MCF 10A (cell line): ENCODE data around the gene BMP2. TPM values are rescaled to one million over a fixed set of nuclear protein-coding genes. Genes with fewer than 3 reads are reported as not detected.

Experiments
- Bru-seq: library from RNA; stranded (reverse); fragments of 400-500 nt; gene quantifications from one replicate; lab custom pipeline; 2021; lab: Mats Ljungman, UMichigan
- BruChase-seq, 2 experiments: library from RNA; stranded (reverse); fragments of 400-500 nt; gene quantifications; one replicate each; lab custom pipeline; 2021; lab: Mats Ljungman, UMichigan
- BruUV-seq: library from RNA; stranded (reverse); fragments of 400-500 nt; replicated peaks from 2 replicates; lab custom pipeline; 2021; lab: Mats Ljungman, UMichigan
- CTCF ChIA-PET: fragments of 300-600 bp; sonication (Branson Sonifier 250); formaldehyde crosslinking; extraction: SDS; loops from one replicate; lab custom pipeline; 2021; ENCODE audit warnings: antibody characterized with exemption, inconsistent platforms; lab: Yijun Ruan, JAX
- POLR2A ChIA-PET: fragments of 300-600, 350-650 bp; sonication (Branson Sonifier 250); formaldehyde crosslinking; extraction: SDS; loops from one replicate; lab custom pipeline; 2020; ENCODE audit warnings: antibody characterized with exemption, inconsistent platforms; lab: Yijun Ruan, JAX
- DNase-seq: peaks from one replicate; pipeline ENCODE4 v3.0.0-alpha.2; 2018; ENCODE audit not compliant: unreplicated experiment
- H3K27ac Mint-ChIP-seq: one replicate; pipeline ENCODE4 v1.8.0; 2022; ENCODE audit warnings: mild to moderate bottlenecking, low read depth, mixed read lengths; ENCODE audit not compliant: unreplicated experiment
- H3K27me3 Mint-ChIP-seq: one replicate; pipeline ENCODE4 v1.8.0; 2022; ENCODE audit warnings: mixed read lengths; ENCODE audit not compliant: insufficient read depth, unreplicated experiment
- H3K36me3 Mint-ChIP-seq: one replicate; pipeline ENCODE4 v1.8.0; 2022; ENCODE audit warnings: mild to moderate bottlenecking, moderate library complexity, mixed read lengths; ENCODE audit not compliant: insufficient read depth, unreplicated experiment
- H3K4me1 Mint-ChIP-seq: one replicate; pipeline ENCODE4 v1.8.0; 2022; ENCODE audit warnings: mixed read lengths; ENCODE audit not compliant: insufficient read depth, unreplicated experiment
- H3K4me3 Mint-ChIP-seq: one replicate; pipeline ENCODE4 v1.8.0; 2022; ENCODE audit warnings: mild to moderate bottlenecking, moderate library complexity, mixed read lengths; ENCODE audit not compliant: unreplicated experiment
- H3K9me3 Mint-ChIP-seq: one replicate; pipeline ENCODE4 v1.8.0; 2022; ENCODE audit warnings: mixed read lengths; ENCODE audit not compliant: unreplicated experiment
- CTCF ChIP-seq: fragments of 200-600 bp; IDR thresholded peaks from one replicate; pipeline ENCODE4 v1.8.0; 2022; ENCODE audit warnings: antibody characterized with exemption, mild to moderate bottlenecking; ENCODE audit not compliant: unreplicated experiment
- intact Hi-C: fragments of 100-400 bp; cut with micrococcal nuclease; formaldehyde crosslinking; loops from 2 replicates; pipeline ENCODE4 v1.14.1; 2022
- long read RNA-seq: library from polyadenylated mRNA; stranded (forward); transcript quantifications from one replicate; pipeline ENCODE4 v2.0.0, GENCODE V29; 2022
- total RNA-seq: library from RNA; stranded (reverse); gene quantifications from 2 replicates; pipeline ENCODE4 v1.2.3, GENCODE V29; 2022

Gene BMP2
- total RNA-seq: 6.7 and 7.7 TPM in 2 replicates
- Bru-seq, nascent RNA: percentile 77 among the genes with signal in this experiment
- BruChase-seq, experiment 1, labeled RNA remaining after a 6-hour chase: percentile 57 among the genes with signal in this experiment
- BruChase-seq, experiment 2, labeled RNA remaining after a 2-hour chase: percentile 68 among the genes with signal in this experiment
- long read RNA-seq, transcript BMP2-201 (3 exons, 3,601 nt): major isoform, 19 of 20 reads
- long read RNA-seq, partial matches to known transcripts: 0 of 20 reads
- long read RNA-seq, other reads (novel, unspliced or antisense): 1 of 20 reads

- no peaks in the 10 kb centered on the region for H3K27me3 Mint-ChIP-seq
Measured at GRCh38 chr20:6767536-6768227, at the start of gene BMP2. BMP2 (plus strand) TSS chr20:6767686; CDS start chr20:6770127, 2,441 bp downstream.

GRCh38 chr20:6718662-6719368, 48.7 kb upstream of the BMP2 start:
- H3K27ac Mint-ChIP-seq: peak overlapping the region; percentile 74
- ChIA-PET CTCF (interaction anchor here (0.6 to 2.2 kb wide), 12 partner anchors 10 to 457 kb away, joined by 3 to 11 read pairs (median 3); no protein-coding TSS in a partner anchor), POLR2A (interaction anchor here (0.5 to 3.5 kb wide), 11 partner anchors 9 to 676 kb away, joined by 3 to 36 read pairs (median 3); no protein-coding TSS in a partner anchor)
- no peaks in the 10 kb centered on the region for H3K36me3 Mint-ChIP-seq
- H3K4me1 Mint-ChIP-seq: peaks cover 9% of the 10 kb centered on the region
- BruUV-seq: no TSS peak
- no peaks in the 10 kb centered on the region for H3K27me3 Mint-ChIP-seq
- no peak for TF ChIP-seq CTCF
- DNase-seq: peak; percentile 75
- H3K4me3 Mint-ChIP-seq: no peak overlapping the region
- H3K9me3 Mint-ChIP-seq: peaks cover 22% of the 10 kb centered on the region
- intact Hi-C loops: no loop called here

More at GRCh38 chr20:6767536-6768227, at the start of gene BMP2:
- intact Hi-C loops: loop anchor here (1.0 to 5.0 kb wide), 6 partner anchors 60 to 1092 kb away; no protein-coding TSS in a partner anchor
- peaks cover 20% of the 10 kb centered on the region for H3K4me1 Mint-ChIP-seq
- TF ChIP-seq CTCF: no peak
- no peaks in the 10 kb centered on the region for H3K9me3 Mint-ChIP-seq
- CTCF ChIA-PET: interaction anchor here (0.7 to 4.7 kb wide), 19 partner anchors 9 to 506 kb away, joined by 3 to 84 read pairs (median 8); no protein-coding TSS in a partner anchor
- POLR2A ChIA-PET: interaction anchor here (0.6 to 3.7 kb wide), 11 partner anchors 20 to 645 kb away, joined by 3 to 21 read pairs (median 3); partner anchors contain the start of gene FERMT1
- TSS peak; percentile 24 for BruUV-seq
- H3K27ac Mint-ChIP-seq: no peak within 1 kb of the TSS
- no peaks in the 10 kb centered on the region for H3K36me3 Mint-ChIP-seq
- peak within 1 kb of the TSS; percentile 86 for H3K4me3 Mint-ChIP-seq
- peak; percentile 41 for DNase-seq

GRCh38 chr20:6719369-6719721, 48.1 kb upstream of the BMP2 start:
- Mint-ChIP-seq H3K9me3 (peaks cover 22% of the 10 kb centered on the region), H3K36me3 (no peaks in the 10 kb centered on the region), H3K27ac (peak overlapping the region; percentile 74), H3K27me3 (no peaks in the 10 kb centered on the region), H3K4me1 (peaks cover 9% of the 10 kb centered on the region), H3K4me3 (no peak overlapping the region)
- POLR2A ChIA-PET: interaction anchor here (0.7 to 3.5 kb wide), 7 partner anchors 8 to 75 kb away, joined by 3 to 36 read pairs (median 4); no protein-coding TSS in a partner anchor
- TF ChIP-seq CTCF: no peak
- DNase-seq: no peak
- BruUV-seq: no TSS peak
- intact Hi-C loops: no loop called here
- CTCF ChIA-PET: interaction anchor here (0.8 to 2.2 kb wide), 8 partner anchors 10 to 458 kb away, joined by 3 to 11 read pairs (median 4); no protein-coding TSS in a partner anchor
